ENCODE measurements around the gene TRIM37.

The TRIM37 gene

DNA sequence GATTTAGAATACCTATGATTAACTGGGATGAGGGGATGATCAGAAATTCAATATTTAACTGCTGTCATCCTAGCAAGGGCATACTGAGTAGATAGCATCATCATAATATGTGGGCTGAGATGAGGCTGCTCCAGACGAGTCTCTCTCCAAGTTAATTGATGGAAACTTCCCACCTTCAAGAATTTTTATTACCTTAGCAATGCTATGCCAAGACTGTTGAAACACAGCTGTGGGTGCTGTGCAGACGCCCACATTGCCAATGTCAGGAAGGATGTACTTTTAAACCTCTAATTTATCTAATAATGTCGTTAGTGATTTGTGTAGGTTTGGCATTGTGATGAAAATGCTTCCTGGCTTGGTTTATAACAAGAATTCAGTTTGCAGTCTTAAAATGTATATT is 170.4 kb downstream of the TRIM37 start:
- DNase-seq (ENCODE audit: low read depth): no peak

DNA sequence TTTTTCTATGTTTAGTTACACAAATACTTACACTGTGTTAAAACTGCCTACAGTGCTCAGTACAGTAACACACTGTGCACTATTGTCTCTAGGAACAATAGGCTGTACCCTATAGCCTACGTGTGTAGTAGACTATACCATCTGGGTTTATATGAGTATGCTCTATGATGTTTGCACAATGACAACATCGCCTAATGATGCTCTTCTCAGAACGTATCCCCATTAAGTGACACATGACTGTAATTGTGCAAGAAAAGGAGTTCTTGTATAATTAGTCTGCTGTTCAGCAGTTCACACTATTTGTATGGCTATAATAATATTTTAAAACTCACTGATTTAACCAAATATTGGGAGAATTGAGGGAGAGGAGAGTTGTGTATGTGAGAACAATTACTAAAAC is 173.7 kb downstream of the TRIM37 start:
- no peak for DNase-seq (ENCODE audit: low read depth)

Data from GM04504 (cell line).